Ovary (tissue), 3 donors: ENCODE data around the gene HARS2.
"Not testable (repeated sequence)": the region's sequence is repeated elsewhere in the genome, so short reads cannot be mapped to it uniquely, and the experiment has no call there.

Experiments
- POLR2A ChIP-seq: fragments of 450-650 bp; IDR thresholded peaks from one replicate; pipeline ENCODE4 v1.6.1; 2017; ENCODE audit warnings: antibody characterized with exemption, mild to moderate bottlenecking, moderate library complexity
- TF ChIP-seq, protein P1 (sequence below), 3 donors: fragments of 450-650 bp in 2 of 3; fragments of 200-600 bp in 1 of 3; IDR thresholded peaks; one replicate each; pipeline versions ENCODE4 v1.5.1 to v1.8.0; 2016 to 2022; ENCODE audit warnings: antibody characterized with exemption in 3 of 3, mild to moderate bottlenecking in 1 of 3
- donor health status: DM: no; HTN: no; CAD: no.

GRCh38 chr5:140660371-140660770 lies 30.9 kb upstream of the HARS2 start:
- not testable (repeated sequence) for TF ChIP-seq POLR2A
- TF ChIP-seq, protein P1, sequence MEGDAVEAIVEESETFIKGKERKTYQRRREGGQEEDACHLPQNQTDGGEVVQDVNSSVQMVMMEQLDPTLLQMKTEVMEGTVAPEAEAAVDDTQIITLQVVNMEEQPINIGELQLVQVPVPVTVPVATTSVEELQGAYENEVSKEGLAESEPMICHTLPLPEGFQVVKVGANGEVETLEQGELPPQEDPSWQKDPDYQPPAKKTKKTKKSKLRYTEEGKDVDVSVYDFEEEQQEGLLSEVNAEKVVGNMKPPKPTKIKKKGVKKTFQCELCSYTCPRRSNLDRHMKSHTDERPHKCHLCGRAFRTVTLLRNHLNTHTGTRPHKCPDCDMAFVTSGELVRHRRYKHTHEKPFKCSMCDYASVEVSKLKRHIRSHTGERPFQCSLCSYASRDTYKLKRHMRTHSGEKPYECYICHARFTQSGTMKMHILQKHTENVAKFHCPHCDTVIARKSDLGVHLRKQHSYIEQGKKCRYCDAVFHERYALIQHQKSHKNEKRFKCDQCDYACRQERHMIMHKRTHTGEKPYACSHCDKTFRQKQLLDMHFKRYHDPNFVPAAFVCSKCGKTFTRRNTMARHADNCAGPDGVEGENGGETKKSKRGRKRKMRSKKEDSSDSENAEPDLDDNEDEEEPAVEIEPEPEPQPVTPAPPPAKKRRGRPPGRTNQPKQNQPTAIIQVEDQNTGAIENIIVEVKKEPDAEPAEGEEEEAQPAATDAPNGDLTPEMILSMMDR (IDR thresholded peaks at IDR 0.05) = not testable (repeated sequence)
